GM23338 (cell line): Measurements from ENCODE around the gene FASN. TPM values are rescaled to one million over a fixed set of nuclear protein-coding genes. Genes with fewer than 3 reads are reported as not detected.

Source experiments
- CREB1 ChIP-seq: fragments of 250-450 bp; sonication (Bioruptor Pico); IDR thresholded peaks from 2 replicates; pipeline ENCODE4 v1.5.0; 2020; ENCODE audit warnings: low read depth, mild to moderate bottlenecking, moderate library complexity
- EZH2phosphoT487 ChIP-seq: fragments of 200-600 bp; sonication (generic); IDR thresholded peaks from one replicate; pipeline ENCODE4 v1.8.1; 2018; ENCODE audit warnings: antibody characterized with exemption; ENCODE audit not compliant: unreplicated experiment
- JUNB ChIP-seq: IDR thresholded peaks from one replicate; pipeline ENCODE4 v1.6.1; 2016; ENCODE audit warnings: antibody characterized with exemption; ENCODE audit not compliant: unreplicated experiment
- ZNF114 ChIP-seq: fragments of 250-450 bp; sonication (Bioruptor Pico); IDR thresholded peaks from 2 replicates; pipeline ENCODE4 v1.5.0; 2020; ENCODE audit warnings: mild to moderate bottlenecking, moderate library complexity
- ZNF331 ChIP-seq: fragments of 250-450 bp; sonication (Bioruptor Pico); IDR thresholded peaks from 2 replicates; pipeline ENCODE4 v1.5.0; 2020; ENCODE audit warnings: low read depth, mild to moderate bottlenecking, moderate library complexity
- polyA plus RNA-seq: library from polyadenylated mRNA; unstranded; fragments of >200 nt; fragmentation: Nextera tagmentation; extraction: Ambion mirVana; gene quantifications from 2 replicates; pipeline ENCODE4 v1.2.1, GENCODE V29; 2016
- total RNA-seq: library from RNA; depleted of rRNA; stranded (reverse); fragments of >200 nt; shearing (Covaris generic); gene quantifications from 2 replicates; pipeline ENCODE4 v1.2.3, GENCODE V29; 2014; rRNA removed
- TF ChIP-seq, protein P1 (sequence below): IDR thresholded peaks from 2 replicates; pipeline ENCODE4 v1.6.1; 2016; ENCODE audit warnings: antibody characterized with exemption
- TF ChIP-seq, protein P2 (sequence below): IDR thresholded peaks from one replicate; pipeline ENCODE4 v1.6.1; 2018; ENCODE audit warnings: antibody characterized with exemption; ENCODE audit not compliant: unreplicated experiment

FASN gene
- total and polyA plus RNA-seq, 2 experiments from 2014 or later: 120 to 849 TPM

DNA sequence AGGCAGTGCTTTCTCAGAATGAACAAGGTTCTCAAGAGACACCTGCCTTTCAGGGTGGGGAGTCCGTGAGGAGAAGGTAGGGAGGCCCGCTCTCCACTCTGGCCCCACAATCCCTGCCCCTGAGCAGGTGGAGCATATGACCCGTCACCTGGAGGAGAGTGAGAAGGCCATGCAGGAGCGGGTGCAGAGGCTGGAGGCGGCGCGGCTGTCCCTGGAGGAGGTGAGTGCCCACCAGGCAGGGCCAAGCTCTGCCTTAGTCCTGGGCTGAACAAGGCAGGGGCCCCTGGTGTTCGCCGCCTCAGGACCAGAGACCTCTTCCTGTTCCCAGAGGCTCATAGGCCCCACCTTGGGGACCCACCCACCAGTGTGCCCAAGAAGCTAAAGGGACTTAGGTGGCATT, 69.1 kb downstream of the FASN start (continued):
- TF ChIP-seq ZNF331 (no peak), CREB1 (CRISPR knock-in tag) (no peak), ZNF114 (CRISPR knock-in tag) (no peak), JUNB (no peak), EZH2phosphoT487 (no peak)
- TF ChIP-seq, protein P1, sequence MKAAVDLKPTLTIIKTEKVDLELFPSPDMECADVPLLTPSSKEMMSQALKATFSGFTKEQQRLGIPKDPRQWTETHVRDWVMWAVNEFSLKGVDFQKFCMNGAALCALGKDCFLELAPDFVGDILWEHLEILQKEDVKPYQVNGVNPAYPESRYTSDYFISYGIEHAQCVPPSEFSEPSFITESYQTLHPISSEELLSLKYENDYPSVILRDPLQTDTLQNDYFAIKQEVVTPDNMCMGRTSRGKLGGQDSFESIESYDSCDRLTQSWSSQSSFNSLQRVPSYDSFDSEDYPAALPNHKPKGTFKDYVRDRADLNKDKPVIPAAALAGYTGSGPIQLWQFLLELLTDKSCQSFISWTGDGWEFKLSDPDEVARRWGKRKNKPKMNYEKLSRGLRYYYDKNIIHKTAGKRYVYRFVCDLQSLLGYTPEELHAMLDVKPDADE: no peak
- TF ChIP-seq, protein P2, sequence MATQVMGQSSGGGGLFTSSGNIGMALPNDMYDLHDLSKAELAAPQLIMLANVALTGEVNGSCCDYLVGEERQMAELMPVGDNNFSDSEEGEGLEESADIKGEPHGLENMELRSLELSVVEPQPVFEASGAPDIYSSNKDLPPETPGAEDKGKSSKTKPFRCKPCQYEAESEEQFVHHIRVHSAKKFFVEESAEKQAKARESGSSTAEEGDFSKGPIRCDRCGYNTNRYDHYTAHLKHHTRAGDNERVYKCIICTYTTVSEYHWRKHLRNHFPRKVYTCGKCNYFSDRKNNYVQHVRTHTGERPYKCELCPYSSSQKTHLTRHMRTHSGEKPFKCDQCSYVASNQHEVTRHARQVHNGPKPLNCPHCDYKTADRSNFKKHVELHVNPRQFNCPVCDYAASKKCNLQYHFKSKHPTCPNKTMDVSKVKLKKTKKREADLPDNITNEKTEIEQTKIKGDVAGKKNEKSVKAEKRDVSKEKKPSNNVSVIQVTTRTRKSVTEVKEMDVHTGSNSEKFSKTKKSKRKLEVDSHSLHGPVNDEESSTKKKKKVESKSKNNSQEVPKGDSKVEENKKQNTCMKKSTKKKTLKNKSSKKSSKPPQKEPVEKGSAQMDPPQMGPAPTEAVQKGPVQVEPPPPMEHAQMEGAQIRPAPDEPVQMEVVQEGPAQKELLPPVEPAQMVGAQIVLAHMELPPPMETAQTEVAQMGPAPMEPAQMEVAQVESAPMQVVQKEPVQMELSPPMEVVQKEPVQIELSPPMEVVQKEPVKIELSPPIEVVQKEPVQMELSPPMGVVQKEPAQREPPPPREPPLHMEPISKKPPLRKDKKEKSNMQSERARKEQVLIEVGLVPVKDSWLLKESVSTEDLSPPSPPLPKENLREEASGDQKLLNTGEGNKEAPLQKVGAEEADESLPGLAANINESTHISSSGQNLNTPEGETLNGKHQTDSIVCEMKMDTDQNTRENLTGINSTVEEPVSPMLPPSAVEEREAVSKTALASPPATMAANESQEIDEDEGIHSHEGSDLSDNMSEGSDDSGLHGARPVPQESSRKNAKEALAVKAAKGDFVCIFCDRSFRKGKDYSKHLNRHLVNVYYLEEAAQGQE: no peak

Other genes starting within 250 kb of the FASN start
- gene P4HB, start 237.7 kb downstream of the FASN start, total RNA-seq: 418 and 620 TPM in 2 replicates
- 206 and 209 TPM in 2 replicates for gene P4HB, start 237.7 kb downstream of the FASN start, polyA plus RNA-seq
- 80.1 and 125 TPM in 2 replicates for gene ARHGDIA, start 226.9 kb downstream of the FASN start, total RNA-seq
- gene ARHGDIA, start 226.9 kb downstream of the FASN start, polyA plus RNA-seq: 140 and 152 TPM in 2 replicates
- 236 TPM in 2 replicates for gene ALYREF, start 206.7 kb downstream of the FASN start, total RNA-seq
- gene ALYREF, start 206.7 kb downstream of the FASN start, polyA plus RNA-seq: 36.5 and 54.3 TPM in 2 replicates
- 149 and 188 TPM in 2 replicates for gene ANAPC11, start 206.5 kb downstream of the FASN start, total RNA-seq
- 498 and 517 TPM in 2 replicates for gene ANAPC11, start 206.5 kb downstream of the FASN start, polyA plus RNA-seq
- 0.93 and 3.8 TPM in 2 replicates for gene NPB, start 196.0 kb downstream of the FASN start, total RNA-seq
- 2.7 and 3.6 TPM in 2 replicates for gene NPB, start 196.0 kb downstream of the FASN start, polyA plus RNA-seq
- gene PCYT2, start 186.8 kb downstream of the FASN start, total RNA-seq: 65.2 and 82.9 TPM in 2 replicates
- gene PCYT2, start 186.8 kb downstream of the FASN start, polyA plus RNA-seq: 50.9 and 51.6 TPM in 2 replicates
- gene SIRT7, start 180.1 kb downstream of the FASN start, total RNA-seq: 20.8 and 29.7 TPM in 2 replicates
- gene SIRT7, start 180.1 kb downstream of the FASN start, polyA plus RNA-seq: 16.3 and 17.1 TPM in 2 replicates
- 32.0 and 33.4 TPM in 2 replicates for gene MAFG, start 170.5 kb downstream of the FASN start, total RNA-seq
- gene MAFG, start 170.5 kb downstream of the FASN start, polyA plus RNA-seq: 17.2 and 21.7 TPM in 2 replicates
- 237 and 240 TPM in 2 replicates for gene PYCR1, start 160.9 kb downstream of the FASN start, total RNA-seq
- gene PYCR1, start 160.9 kb downstream of the FASN start, polyA plus RNA-seq: 87.3 and 98.9 TPM in 2 replicates
- 0.78 and 1.7 TPM in 2 replicates for gene MYADML2, start 151.0 kb downstream of the FASN start, total RNA-seq
- gene MYADML2, start 151.0 kb downstream of the FASN start, polyA plus RNA-seq: 0.42 and 0.70 TPM in 2 replicates
- 0.66 and 1.6 TPM in 2 replicates for gene NOTUM, start 137.0 kb downstream of the FASN start, total RNA-seq
- 0.29 and 0.66 TPM in 2 replicates for gene NOTUM, start 137.0 kb downstream of the FASN start, polyA plus RNA-seq
- gene ASPSCR1, start 120.6 kb downstream of the FASN start, total RNA-seq: 40.4 and 46.9 TPM in 2 replicates
- gene ASPSCR1, start 120.6 kb downstream of the FASN start, polyA plus RNA-seq: 44.2 and 47.5 TPM in 2 replicates
- 114 and 127 TPM in 2 replicates for gene CENPX, start 75.4 kb downstream of the FASN start, total RNA-seq
- 157 and 172 TPM in 2 replicates for gene CENPX, start 75.4 kb downstream of the FASN start, polyA plus RNA-seq
- gene LRRC45, start 74.9 kb downstream of the FASN start, total RNA-seq: 40.7 and 41.6 TPM in 2 replicates
- 16.1 and 17.6 TPM in 2 replicates for gene LRRC45, start 74.9 kb downstream of the FASN start, polyA plus RNA-seq
- gene RAC3, start 66.6 kb downstream of the FASN start, total RNA-seq: 211 and 293 TPM in 2 replicates
- 31.5 and 35.6 TPM in 2 replicates for gene RAC3, start 66.6 kb downstream of the FASN start, polyA plus RNA-seq
- 84.8 and 86.9 TPM in 2 replicates for gene DCXR, start 60.5 kb downstream of the FASN start, total RNA-seq
- gene DCXR, start 60.5 kb downstream of the FASN start, polyA plus RNA-seq: 137 and 147 TPM in 2 replicates
- gene RFNG, start 46.4 kb downstream of the FASN start, total RNA-seq: 36.9 and 44.7 TPM in 2 replicates
- gene RFNG, start 46.4 kb downstream of the FASN start, polyA plus RNA-seq: 18.0 and 18.9 TPM in 2 replicates
- gene GPS1, start 46.3 kb downstream of the FASN start, total RNA-seq: 228 and 242 TPM in 2 replicates
- gene GPS1, start 46.3 kb downstream of the FASN start, polyA plus RNA-seq: 136 and 148 TPM in 2 replicates
- gene DUS1L, start 32.4 kb downstream of the FASN start, total RNA-seq: 110 and 122 TPM in 2 replicates
- gene DUS1L, start 32.4 kb downstream of the FASN start, polyA plus RNA-seq: 66.0 and 105 TPM in 2 replicates
- gene CCDC57, start 114.6 kb upstream of the FASN start, total RNA-seq: 6.7 and 16.3 TPM in 2 replicates
- gene CCDC57, start 114.6 kb upstream of the FASN start, polyA plus RNA-seq: 6.4 and 7.0 TPM in 2 replicates
- gene SLC16A3, start 130.8 kb upstream of the FASN start, total RNA-seq: 10.6 and 14.4 TPM in 2 replicates
- 2.9 and 3.5 TPM in 2 replicates for gene SLC16A3, start 130.8 kb upstream of the FASN start, polyA plus RNA-seq
- gene CSNK1D, start 175.5 kb upstream of the FASN start, total RNA-seq: 48.4 and 66.4 TPM in 2 replicates
- 43.5 and 55.3 TPM in 2 replicates for gene CSNK1D, start 175.5 kb upstream of the FASN start, polyA plus RNA-seq
- 0.42 and 0.58 TPM in 2 replicates for gene CD7, start 219.4 kb upstream of the FASN start, total RNA-seq
- 0.44 TPM in 1 of 2 replicates, not detected in the other for gene CD7, start 219.4 kb upstream of the FASN start, polyA plus RNA-seq
- 0.16 and 1.3 TPM in 2 replicates for gene SECTM1, start 235.5 kb upstream of the FASN start, total RNA-seq
- 0.21 TPM in 1 of 2 replicates, not detected in the other for gene SECTM1, start 235.5 kb upstream of the FASN start, polyA plus RNA-seq